Measurements from ENCODE around the gene RCCD1. TPM values are rescaled to one million over a fixed set of nuclear protein-coding genes. Genes with fewer than 3 reads are reported as not detected.

RCCD1 gene
- total RNA-seq, 1 experiment from 2014 or later, result 51.5 TPM

GRCh38 chr15:90981681-90982080 is 27.0 kb downstream of the RCCD1 start:
- Histone ChIP-seq H3F3A (ENCODE audit: insufficient read depth, low read depth) (no peaks in the 10 kb centered on the region; the same call in 1 of the 2 replicates), H3K79me2 (ENCODE audit: low read depth) (peaks cover 30% of the 10 kb centered on the region), H3K9me2 (ENCODE audit: insufficient read depth) (no peaks in the 10 kb centered on the region), H3K36me3 (ENCODE audit: low read depth) (peaks cover 49% of the 10 kb centered on the region), H3K27me3 (ENCODE audit: insufficient read depth, low read depth) (no peaks in the 10 kb centered on the region), H3K4me1 (replicated peaks; ENCODE audit: insufficient read depth) (no peaks in the 10 kb centered on the region), H2AFZ (no peak overlapping the region), H3K9me3 (ENCODE audit: insufficient read depth, low read depth) (no peaks in the 10 kb centered on the region), H4K20me1 (ENCODE audit: insufficient read depth) (no peaks in the 10 kb centered on the region), H3K4me3 (no peak overlapping the region), H3K4me2 (no peak overlapping the region), H3K27ac (no peak overlapping the region)
- TF ChIP-seq EZH2 (IDR thresholded peaks at IDR 0.05; ENCODE audit: low read depth), result no peak
- TF ChIP-seq CTCF (conservative IDR thresholded peaks at IDR 0.05), result no peak
- ChIA-PET CTCF (no interaction called here), POLR2A (ENCODE audit: unreplicated experiment) (no interaction called here)
- intact Hi-C loops (cut with micrococcal nuclease; ENCODE audit: unreplicated experiment), result no loop called here
- no peak for DNase-seq
- BruUV-seq (replicated peaks), result no TSS peak

- ChIA-PET POLR2A (ENCODE audit: unreplicated experiment) (no interaction called here), CTCF (no interaction called here)
- Histone ChIP-seq H3K9me3 (ENCODE audit: insufficient read depth, low read depth) (no peaks in the 10 kb centered on the region), H3K4me1 (replicated peaks; ENCODE audit: insufficient read depth) (no peaks in the 10 kb centered on the region), H3K4me3 (no peak overlapping the region), H3K79me2 (ENCODE audit: low read depth) (peaks cover 35% of the 10 kb centered on the region), H3K27ac (no peak overlapping the region), H2AFZ (no peak overlapping the region), H3K36me3 (ENCODE audit: low read depth) (peaks cover 49% of the 10 kb centered on the region), H4K20me1 (ENCODE audit: insufficient read depth) (no peaks in the 10 kb centered on the region; the same call in 1 of the 2 replicates), H3F3A (ENCODE audit: insufficient read depth, low read depth) (no peaks in the 10 kb centered on the region; the same call in 1 of the 2 replicates), H3K9me2 (ENCODE audit: insufficient read depth) (no peaks in the 10 kb centered on the region), H3K27me3 (ENCODE audit: insufficient read depth, low read depth) (no peaks in the 10 kb centered on the region), H3K4me2 (no peak overlapping the region)
- intact Hi-C loops (cut with micrococcal nuclease; ENCODE audit: unreplicated experiment), result no loop called here
- no peak for TF ChIP-seq CTCF (conservative IDR thresholded peaks at IDR 0.05)
- no peak for TF ChIP-seq EZH2 (IDR thresholded peaks at IDR 0.05; ENCODE audit: low read depth)
- no TSS peak for BruUV-seq (replicated peaks)
- no peak for DNase-seq
These were observed 27.5 kb downstream of the RCCD1 start for GRCh38 chr15:90982135-90982534.

GRCh38 chr15:90986790-90987507 is 32.3 kb downstream of the RCCD1 start:
- Histone ChIP-seq H3K4me3 (no peak overlapping the region), H3F3A (ENCODE audit: insufficient read depth, low read depth) (peaks cover 4% of the 10 kb centered on the region; the same call in 1 of the 2 replicates), H3K4me2 (no peak overlapping the region), H3K9me2 (ENCODE audit: insufficient read depth) (no peaks in the 10 kb centered on the region), H4K20me1 (ENCODE audit: insufficient read depth) (no peaks in the 10 kb centered on the region; the same call in 1 of the 2 replicates), H3K79me2 (ENCODE audit: low read depth) (peaks cover 82% of the 10 kb centered on the region), H3K27ac (no peak overlapping the region), H3K36me3 (ENCODE audit: low read depth) (peaks cover 14% of the 10 kb centered on the region; the same call in 1 of the 2 replicates), H3K4me1 (replicated peaks; ENCODE audit: insufficient read depth) (no peaks in the 10 kb centered on the region), H2AFZ (no peak overlapping the region), H3K9me3 (ENCODE audit: insufficient read depth, low read depth) (no peaks in the 10 kb centered on the region), H3K27me3 (ENCODE audit: insufficient read depth, low read depth) (no peaks in the 10 kb centered on the region)
- no peak for DNase-seq
- no peak for TF ChIP-seq EZH2 (IDR thresholded peaks at IDR 0.05; ENCODE audit: low read depth)
- TF ChIP-seq CTCF (conservative IDR thresholded peaks at IDR 0.05), result no peak
- ChIA-PET POLR2A (ENCODE audit: unreplicated experiment) (interaction anchor here (0.7 kb wide), 3 partner anchors 11 to 1722 kb away, joined by 4 to 18 read pairs (median 5); no protein-coding TSS in a partner anchor), CTCF (interaction anchor here (0.7 kb wide), 1 partner anchor 1597 kb away, joined by 9 read pairs; no protein-coding TSS in a partner anchor)
- intact Hi-C loops (cut with micrococcal nuclease; ENCODE audit: unreplicated experiment), result no loop called here
- BruUV-seq (replicated peaks), result no TSS peak

Data from PC-9 (cell line).